ENCODE data around the gene FNIP1.

DNA sequence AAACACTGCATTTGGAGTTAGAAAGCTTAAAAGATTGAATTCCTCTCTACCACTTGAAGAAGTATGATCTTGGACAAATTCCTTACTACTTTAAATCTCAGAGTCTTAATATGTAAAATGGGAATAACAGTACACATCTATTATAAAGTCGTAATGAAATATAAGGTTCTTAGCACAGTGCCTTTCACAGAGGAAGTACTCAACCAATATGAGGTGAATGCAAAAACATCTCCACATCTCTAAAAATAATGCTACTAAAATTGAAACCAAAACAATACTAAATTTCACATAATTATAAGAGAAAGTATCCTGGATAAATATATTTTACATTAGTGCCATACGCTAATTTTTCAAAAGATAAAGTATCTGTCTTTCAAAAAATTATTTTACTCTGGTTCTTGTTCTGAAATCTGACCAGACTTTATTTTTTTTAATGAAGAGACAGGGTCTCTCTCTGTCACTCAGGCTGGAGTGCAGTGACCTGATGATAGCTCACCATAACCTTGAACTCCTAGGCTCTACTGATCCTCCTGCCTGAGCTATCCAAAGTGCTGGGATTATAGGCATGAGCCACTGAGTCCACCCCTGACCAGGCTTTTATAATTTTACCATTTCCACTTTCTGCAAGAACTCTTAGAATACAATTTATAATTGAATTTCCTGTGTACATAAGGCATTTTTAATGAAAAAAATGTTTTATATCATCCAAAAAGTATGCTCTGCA is 21.3 kb upstream of the FNIP1 start:
- no peak for TF ChIP-seq YY1 (IDR thresholded peaks at IDR 0.05; ENCODE audit: borderline replicate concordance in 1 of 3, control insufficient read depth in 1 of 3, extremely low read depth in 1 of 3, insufficient read depth in 3 of 3, insufficient read length in 1 of 3, insufficient replicate concordance in 2 of 3, low read depth in 1 of 3, low read length in 2 of 3)
- TF ChIP-seq, protein P1, sequence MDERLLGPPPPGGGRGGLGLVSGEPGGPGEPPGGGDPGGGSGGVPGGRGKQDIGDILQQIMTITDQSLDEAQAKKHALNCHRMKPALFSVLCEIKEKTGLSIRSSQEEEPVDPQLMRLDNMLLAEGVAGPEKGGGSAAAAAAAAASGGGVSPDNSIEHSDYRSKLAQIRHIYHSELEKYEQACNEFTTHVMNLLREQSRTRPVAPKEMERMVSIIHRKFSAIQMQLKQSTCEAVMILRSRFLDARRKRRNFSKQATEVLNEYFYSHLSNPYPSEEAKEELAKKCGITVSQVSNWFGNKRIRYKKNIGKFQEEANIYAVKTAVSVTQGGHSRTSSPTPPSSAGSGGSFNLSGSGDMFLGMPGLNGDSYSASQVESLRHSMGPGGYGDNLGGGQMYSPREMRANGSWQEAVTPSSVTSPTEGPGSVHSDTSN (CRISPR knock-in tag; IDR thresholded peaks at IDR 0.05; ENCODE audit: low read depth), result no peak
- TF ChIP-seq, protein P1 (tag; conservative IDR thresholded peaks at IDR 0.05; ENCODE audit: low read depth), result no peak
- no peak for TF ChIP-seq MAFF (IDR thresholded peaks at IDR 0.05; ENCODE audit: low read length)
- no peak for TF ChIP-seq E2F3 (CRISPR knock-in tag; IDR thresholded peaks at IDR 0.05)
- TF ChIP-seq CEBPG (CRISPR knock-in tag; IDR thresholded peaks at IDR 0.05), result no peak
- no peak for TF ChIP-seq CEBPG (tag; conservative IDR thresholded peaks at IDR 0.05 in 1 of 2, IDR thresholded peaks at IDR 0.05 in 1 of 2)
- TF ChIP-seq, protein P2, sequence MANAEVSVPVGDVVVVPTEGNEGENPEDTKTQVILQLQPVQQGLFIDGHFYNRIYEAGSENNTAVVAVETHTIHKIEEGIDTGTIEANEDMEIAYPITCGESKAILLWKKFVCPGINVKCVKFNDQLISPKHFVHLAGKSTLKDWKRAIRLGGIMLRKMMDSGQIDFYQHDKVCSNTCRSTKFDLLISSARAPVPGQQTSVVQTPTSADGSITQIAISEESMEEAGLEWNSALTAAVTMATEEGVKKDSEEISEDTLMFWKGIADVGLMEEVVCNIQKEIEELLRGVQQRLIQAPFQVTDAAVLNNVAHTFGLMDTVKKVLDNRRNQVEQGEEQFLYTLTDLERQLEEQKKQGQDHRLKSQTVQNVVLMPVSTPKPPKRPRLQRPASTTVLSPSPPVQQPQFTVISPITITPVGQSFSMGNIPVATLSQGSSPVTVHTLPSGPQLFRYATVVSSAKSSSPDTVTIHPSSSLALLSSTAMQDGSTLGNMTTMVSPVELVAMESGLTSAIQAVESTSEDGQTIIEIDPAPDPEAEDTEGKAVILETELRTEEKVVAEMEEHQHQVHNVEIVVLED (CRISPR knock-in tag; IDR thresholded peaks at IDR 0.05), result no peak
- TF ChIP-seq HDAC2 (IDR thresholded peaks at IDR 0.05), result no peak

Data from K562 (cell line).